AG08395 (cell line): ENCODE results near the gene SMURF2.
"Not testable (repeated sequence)": the region's sequence is repeated elsewhere in the genome, so short reads cannot be mapped to it uniquely, and the experiment has no call there.

Source experiments
- DNase-seq: peaks from one replicate; pipeline ENCODE4 v3.0.0; 2012; ENCODE audit warnings: mixed read lengths, low spot score

Gene SMURF2

DNA sequence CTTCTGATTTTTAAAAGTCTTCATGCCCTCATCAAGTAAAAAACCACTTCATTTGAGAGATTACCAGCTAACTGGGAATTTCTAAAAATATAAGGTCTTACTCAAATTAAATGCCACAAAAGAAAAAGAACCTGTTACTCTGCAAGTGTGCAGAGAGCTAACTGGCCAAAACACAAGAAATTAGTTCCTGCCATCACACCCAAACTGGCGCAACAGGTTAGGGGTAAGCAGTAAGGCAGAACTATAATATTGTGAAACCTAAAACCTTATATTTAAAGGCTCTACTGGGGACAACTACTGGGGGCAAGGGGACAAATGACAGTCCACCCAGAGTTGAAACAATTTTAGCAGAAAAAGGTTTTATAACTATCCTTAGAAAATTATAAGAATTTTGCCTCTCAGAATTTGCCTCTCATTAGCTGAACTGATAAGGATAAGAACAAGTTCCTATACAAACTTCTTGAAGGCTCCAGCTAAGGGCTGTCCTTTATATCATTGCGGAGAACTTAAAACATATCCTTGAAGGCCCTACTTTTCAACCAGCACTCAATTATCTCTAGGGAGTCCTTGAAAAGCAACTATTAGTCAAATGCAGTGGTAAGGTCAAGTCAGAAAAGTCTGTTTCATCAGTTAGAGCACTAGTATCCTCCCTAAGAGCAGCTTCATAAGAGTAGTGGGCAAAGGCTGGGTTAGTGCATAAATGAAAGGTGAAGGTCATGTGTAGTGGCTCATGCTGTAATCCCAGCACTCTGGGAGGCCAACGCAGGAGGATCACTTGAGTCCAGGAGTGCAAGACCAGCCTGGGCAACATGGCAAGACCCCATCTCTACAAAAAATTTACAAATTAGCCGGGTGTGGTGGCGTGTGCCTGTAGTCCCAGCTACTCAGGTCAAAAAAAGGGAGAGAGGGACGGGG lies 31.5 kb downstream of the SMURF2 start:
- DNase-seq = no peak

DNA sequence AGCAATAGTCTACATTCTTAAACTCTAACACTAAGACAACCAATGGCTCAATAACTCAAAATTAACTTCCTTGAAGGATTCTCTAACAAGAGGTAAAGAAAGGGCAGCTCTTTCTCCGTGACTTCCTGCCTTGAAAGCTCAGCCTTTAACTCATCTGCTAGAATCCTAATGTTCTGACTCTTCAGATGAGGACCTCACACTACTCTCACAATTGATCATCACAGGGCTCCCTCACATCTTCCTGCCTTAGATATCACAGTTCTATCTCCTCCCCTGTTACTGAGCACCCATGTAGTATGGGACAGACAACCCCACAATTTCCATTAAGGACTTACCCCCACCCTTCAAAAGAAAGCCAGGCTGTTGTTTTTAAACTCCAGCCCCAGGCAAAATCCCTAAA lies 33.5 kb downstream of the SMURF2 start:
- DNase-seq = no peak

DNA sequence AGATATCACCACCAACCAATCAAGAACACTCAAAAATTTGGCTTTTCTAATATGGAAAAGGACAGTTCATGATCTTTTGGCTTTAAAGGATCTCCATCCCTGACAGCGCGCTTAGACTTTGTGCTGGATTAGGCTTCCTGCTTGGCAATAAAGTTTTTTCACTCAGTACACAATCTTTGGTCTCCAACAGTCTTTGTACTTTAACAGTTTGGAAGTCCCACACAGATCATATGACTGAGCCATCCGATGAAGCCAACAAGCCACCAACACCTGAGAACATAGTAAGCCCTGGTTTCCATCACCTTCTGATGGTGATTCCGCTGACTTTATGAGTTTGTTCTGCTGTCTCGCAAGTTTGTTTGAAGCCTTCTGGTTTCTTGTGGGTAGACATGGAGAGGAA lies 34.3 kb downstream of the SMURF2 start:
- DNase-seq = no peak

DNA sequence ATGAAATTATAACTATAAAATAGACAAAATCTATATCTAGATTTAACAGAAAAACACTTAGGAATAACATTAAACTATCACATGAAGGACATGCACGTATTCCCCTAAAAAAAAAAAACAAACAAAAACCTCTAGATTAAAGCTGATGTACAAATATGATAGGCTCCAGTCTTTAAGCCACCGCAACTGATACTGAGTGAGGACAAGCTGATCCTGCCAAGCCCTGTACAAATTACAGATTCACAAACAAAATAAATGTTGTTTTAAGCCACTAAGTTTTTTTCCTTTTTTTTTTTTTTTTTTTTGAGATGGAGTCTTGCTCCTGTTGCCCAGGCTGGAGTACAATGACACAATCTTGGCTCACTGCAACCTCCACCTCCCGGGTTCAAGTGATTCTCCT lies 35.3 kb downstream of the SMURF2 start:
- no peak for DNase-seq

DNA sequence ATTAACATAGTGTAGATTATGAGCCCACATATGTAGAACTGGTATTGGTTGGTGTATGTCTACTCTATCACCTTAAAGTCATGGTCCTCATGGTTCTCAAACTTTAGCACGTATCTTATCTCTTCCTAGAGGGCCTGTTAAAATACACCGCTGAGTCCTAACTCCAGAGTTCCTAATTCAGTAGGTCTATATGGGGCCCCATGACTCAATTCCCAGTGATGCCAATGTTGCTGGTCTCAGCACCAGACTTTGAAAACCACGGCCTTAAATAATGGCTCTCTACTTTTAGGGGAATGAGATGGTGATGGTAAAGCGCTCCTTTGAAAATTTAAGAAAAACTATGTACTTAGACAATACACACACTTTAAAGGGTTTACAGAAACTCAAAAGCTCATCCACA lies 36.6 kb downstream of the SMURF2 start:
- no peak for DNase-seq

DNA sequence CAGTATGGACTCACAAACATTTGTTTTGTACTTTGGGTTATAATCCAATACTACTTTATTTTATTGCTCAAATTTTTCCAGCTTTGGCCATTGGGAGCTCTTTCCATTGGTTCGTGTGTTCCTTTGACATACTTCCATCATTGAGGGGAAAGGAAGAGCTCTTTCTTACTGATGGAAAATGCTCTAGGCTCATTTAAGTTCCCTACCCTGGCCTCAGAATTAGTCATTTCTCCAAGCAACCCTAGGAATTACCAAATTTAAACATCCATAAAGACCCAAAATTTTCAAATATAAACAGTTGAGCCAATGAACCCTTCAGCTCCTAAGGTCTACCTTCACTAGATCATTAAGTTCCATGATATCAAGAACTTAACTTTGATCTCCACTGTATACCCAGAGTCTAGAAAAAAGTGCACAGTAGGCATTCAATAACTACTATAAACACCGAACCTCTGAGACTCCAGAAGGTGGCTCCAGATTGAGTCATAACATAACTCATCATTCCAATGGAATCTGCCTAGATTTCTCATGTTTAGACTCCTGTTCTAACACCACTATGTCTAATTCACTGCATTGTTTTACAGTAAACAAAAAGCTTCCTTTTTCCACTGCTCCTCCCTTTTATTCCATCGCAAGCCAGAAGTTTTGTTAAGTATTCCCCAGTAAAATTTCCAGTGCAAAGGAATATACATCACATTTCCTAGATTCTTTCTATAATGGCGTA lies 39.0 kb downstream of the SMURF2 start:
- DNase-seq = peak; percentile 73

DNA sequence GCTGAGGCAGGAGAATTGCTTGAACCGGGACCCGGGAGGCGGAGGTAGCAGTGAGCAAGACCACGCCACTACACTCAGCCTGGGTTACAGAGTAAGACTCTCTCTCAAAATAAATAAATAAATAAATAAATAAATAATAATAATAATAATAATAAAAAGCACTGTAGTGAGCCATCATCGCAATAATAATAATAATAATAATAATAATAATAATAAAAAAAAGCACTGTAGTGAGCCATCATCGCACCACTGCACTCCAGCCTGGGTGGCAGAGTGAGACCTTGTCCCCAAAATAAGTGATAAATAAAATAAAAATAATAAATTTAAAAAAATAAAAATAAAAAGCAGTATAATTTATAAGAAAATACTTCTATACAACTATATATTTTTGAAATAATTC lies 40.3 kb downstream of the SMURF2 start:
- no peak for DNase-seq

DNA sequence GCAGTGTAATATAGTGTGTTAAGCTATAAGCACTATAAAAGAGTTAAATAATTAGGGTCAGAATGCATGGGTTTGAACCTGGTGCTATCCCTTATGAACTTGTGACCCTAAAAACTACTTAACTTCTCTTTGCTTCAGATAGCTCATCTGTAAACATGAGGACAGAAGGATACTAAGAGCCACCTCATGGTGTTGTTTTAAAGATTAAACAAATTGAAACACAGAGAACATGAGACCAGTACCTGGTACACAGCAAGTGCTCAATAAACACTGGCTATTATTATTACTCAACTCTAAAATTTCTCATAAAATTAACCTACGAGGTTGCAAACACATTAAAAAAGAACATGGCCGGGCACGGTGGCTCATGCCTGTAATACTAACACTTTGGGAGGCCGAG lies 43.3 kb downstream of the SMURF2 start:
- no peak for DNase-seq

DNA sequence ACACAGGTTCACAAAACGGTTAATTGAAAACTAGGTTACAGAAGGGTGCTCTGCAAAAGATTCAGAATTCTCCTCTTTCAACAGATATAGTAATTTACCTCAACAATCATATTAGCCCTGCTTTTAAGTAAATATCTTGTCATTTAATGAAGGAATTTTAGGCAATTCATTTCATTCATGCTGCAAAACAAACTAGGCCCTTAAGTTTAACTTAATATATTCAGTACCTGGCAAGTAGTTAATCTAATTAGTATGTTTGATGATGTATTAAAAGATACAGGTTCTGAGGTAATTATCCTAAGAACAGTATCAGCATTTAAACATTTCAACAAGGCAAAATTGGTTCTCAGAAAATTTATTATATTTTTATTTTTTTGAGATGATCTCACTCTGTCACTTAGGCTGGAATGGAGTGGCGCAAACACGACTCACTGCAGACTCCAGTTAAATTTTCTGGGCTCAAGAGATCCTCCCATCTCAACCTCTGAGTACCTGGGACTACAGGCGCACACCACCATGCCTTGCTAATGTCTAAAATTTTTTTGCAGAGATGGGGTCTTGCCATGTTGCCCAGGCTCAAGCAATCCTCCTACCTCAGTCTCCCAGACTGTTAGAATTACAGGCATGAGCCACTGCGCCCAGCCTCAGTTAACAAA lies 44.9 kb downstream of the SMURF2 start:
- DNase-seq = no peak

DNA sequence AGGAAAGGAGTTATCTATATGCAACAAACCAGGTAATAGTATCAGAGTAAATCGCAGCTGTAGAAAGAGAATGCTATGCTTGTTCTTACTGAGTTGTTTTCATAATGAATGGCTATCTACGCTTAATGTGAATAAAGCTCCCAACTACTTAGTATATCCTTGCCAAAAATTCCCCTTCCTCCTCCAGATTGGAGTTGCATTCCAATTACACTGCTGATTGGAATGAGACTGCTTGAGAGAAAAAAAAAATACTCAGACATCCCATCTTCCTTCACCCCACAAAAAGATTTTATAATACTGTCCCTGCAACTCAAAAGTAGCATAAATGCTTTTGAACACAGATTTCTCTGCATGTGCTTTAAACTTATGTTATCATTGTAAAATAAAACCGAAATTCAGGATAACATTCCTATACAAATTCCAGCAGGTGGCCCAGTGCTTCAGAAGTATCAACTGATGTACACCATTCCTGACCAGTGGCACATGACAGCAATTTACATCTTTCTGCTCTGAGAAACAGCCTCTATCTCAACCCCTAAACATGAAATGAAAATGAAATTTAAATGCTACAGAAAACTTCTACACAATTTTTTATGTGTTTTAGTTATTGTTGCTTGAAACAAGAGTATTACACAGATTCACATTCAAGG lies 47.0 kb downstream of the SMURF2 start:
- DNase-seq = peak; percentile 64

DNA sequence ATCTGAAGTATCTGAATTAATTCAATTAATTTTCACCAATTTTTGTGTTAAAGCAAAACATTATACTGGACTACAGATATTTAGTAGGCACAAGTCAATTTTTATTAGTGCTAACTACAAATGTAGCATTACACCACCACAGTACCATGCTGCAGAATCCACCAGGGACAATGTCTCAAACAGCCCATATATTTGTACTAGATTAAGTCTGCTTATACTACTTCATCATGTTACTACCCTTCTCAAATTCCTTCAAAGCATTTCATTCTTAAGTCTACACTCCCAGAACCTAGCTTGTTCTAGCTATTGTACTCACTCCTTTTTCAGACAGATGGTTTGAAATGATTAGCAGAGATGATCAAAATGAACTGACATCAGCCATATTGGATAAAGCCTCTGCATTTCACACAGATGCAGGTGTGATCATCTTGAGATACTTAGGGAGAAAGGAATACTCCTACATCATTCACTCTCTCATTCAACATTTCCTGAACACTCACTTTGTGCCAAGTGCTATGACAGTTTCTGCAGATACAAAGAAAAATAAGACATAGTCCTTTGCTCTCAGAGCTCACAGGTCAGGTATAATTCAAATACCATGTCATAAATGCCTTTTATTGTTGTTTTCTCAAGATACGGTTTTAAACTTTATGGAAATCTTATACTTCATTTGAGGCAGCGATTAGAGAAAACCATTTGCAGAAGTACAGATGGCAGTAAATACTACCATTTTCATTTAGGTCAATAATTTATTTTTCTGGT lies 47.7 kb downstream of the SMURF2 start:
- DNase-seq = no peak

DNA sequence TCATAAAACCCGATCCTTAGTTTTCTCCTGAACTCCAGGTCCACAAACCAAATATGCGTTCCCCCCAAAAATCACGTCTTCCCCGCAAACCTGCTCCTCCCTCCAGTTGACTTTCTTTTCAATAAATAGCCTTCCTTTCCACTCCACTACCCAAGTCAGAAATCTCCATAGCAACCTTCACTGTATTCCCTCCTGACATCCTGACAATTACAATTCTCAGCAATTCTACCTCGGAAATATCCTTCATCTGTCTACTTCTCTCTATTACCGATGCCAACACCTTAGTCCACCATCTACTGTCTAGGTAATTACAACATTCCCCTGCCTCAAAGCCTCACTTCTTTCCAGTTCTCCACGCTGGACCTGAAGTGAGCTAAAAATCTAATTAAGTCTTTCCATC lies 50.7 kb downstream of the SMURF2 start:
- DNase-seq = no peak

DNA sequence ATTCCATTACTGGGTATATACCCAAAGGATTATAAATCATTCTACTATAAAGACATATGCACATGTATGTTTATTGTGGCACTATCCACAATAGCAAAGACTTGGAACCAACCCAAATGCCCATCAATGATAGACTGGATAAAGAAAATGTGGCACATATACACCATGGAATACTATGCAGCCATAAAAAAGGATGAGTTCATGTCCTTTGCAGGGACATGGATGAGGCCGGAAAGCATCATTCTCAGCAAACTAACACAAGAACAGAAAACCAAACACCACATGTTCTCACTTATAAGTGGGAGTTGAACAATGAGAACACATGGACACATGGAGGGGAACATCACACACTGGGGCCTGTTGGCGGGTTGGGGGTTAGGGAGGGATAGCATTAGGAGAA lies 51.9 kb downstream of the SMURF2 start:
- DNase-seq = not testable (repeated sequence)

DNA sequence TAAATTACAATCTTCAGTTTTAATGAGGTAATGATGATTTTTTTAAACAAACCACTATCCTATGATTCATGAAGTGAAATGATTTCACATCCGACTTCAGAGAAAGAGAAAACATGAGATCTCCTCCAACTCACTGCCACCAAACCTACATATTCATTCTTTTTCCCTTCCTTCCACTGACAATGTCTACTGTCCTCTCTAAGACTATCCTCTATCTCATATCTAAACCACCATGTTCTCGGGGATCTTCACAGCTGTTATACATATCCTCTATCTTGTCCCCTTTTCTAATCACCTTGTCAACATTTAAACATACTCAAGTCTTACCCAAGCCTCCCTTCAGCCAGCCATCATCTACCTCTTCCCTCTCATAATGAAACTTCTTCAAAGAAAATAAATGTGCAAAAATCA lies 53.5 kb downstream of the SMURF2 start:
- no peak for DNase-seq

DNA sequence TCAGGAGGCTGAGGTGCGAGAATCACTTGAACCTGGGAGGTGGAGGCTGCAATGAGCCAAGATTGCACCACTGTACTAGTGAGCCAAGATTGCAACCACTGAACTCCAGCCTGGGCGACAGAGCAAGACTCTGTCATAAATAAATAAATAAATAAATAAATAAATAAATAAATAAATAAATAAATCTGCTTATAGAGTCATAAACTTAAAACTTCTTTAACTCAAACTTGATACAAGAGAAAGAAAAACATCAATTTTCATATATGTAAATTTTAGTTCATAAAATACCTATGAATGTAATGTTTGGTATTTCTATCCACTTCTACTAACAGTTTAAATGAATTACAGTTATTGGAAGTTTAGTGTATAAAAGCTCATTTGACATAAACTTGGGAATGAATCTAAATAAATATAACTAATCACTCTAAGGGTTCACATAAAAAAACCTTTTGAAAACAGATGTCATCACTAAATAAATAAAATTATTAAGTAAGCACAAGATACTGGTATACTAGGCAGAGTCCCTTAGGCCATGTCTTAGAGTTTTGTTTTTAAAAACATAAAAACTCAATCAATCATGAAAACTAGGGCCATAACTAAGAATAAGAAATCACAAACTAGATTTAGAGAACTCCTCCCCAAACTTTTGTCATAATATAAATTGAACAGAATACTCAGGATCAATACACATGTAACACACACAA lies 54.1 kb downstream of the SMURF2 start:
- DNase-seq = no peak

DNA sequence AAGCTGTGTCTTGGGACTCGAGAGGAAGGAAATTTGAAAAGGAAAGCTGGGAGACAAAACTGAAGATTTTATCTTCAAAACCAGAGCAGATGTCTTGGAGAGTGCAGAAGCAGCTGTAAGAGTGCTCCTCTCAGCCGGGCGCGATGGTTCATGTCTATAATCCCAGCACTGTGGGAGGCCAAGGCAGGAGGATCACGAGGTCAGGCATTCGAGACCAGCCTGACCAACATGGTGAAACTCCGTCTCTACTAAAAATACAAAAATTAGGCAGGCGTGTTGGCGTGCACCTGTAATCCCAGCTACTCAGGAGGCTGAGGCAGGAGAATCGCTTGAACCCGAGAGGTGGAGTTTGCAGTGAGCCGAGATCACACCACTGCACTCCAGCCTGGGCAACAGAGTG lies 57.6 kb downstream of the SMURF2 start:
- not testable (repeated sequence) for DNase-seq

DNA sequence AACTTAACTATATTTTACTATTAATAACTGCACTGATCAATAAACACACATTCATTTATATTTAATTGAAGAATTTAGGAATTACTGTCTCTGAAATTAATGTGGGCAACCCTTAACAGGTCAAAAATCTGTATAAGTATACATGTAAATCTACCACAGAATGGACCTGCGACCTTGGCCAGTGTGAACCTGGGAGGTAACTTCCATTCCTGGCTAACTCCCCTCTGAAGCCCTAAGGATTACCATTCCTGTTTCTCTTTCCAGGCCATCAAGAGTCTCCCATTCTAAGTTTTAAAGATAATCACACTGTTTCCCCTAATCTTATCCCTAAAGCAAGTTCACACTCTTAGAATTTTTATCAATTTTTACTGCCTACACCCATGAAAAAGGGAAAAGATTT lies 58.1 kb downstream of the SMURF2 start:
- no peak for DNase-seq

DNA sequence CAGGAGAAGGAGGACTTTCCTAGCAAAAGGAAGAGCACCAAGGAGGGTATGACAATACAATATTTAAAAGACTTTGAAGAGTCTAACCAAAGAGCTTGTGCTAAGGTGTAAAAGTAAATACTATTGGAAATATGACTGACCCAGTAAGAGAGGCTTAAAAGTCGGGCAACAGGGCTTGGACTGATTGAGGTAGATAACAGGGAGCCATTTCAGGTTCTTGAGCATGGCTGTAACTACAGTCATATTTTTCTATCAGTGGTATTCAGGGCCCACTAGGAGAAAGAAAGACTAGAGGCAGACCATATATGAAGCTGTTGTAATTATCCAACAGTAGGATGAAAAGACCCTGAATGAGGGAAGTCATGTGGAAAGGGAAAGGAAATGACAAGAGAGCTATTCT lies 62.3 kb downstream of the SMURF2 start:
- no peak for DNase-seq

DNA sequence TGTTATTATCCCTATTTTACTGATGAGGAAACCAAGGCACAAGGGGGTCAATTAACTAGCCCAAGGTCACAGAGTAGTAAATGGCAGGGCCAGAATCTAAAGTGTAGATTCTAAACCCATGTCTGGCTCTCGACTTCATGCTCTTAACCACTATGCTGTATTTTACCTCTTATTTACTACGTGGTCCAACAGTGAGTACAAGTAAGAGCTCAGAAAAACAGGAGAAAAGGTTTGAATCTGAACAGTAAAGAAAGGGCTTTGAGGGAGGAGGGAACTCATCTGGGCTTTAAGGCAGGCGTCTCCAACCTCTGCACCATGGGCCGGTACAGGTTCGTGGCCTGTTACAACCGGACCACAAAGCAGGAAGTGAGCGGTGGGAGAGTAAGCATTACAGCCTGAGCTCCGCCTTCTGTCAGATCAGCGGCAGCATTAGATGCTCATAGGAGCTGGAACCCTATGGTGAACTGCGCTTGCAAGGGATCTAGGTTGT lies 62.9 kb downstream of the SMURF2 start:
- no peak for DNase-seq

DNA sequence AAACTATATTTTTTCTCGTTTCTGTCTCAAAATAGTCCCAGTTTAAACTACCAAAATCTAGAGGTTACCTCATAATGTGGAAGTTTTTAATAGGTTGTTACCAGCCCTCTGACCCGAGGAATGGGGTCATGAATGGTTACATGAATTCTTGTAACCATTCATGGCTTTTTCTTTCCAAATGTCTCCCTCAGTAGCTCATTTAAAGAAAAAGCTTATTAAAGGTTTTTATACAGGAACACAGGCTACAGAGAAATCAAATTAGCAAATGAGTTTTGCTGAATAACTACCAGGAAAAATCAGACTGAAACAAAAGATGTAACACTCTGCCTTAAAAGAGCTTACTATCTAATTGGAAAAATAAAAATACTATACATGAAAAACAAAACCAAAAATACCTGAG lies 63.4 kb downstream of the SMURF2 start:
- no peak for DNase-seq

DNA sequence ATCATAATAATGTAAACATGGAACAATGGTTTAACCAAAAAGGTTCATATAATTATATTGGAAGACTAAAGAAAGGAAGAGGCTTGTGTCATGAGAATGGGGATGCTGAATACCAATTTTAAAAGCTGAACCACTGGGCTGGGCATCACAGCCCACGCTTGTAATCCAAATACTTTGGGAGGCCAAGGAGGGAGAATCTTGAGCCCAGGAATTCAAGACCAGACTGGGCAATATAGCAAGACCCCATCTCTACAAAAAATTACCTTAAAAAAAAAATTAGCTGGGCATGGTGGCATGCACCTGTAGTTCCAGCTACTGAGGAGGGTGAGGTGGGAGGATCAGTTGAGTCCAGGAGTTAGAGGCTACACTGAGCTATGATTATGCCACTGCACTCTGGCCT lies 65.1 kb downstream of the SMURF2 start:
- no peak for DNase-seq
